Activated CD8-positive, alpha-beta T cell treated with anti-CD3 and anti-CD28 coated beads for 36 hours (primary cell): Measurements from ENCODE around the gene SYAP1. TPM values are rescaled to one million over a fixed set of nuclear protein-coding genes. Genes with fewer than 3 reads are reported as not detected.

Experiments
- ATAC-seq: fragments of 200-7000 bp; cut with Tn5 transposase; one replicate; pipeline ENCODE4 v1.10.0; 2021; ENCODE audit warnings: mild to moderate bottlenecking, moderate library complexity
- CTCF ChIA-PET: fragments of 350-600 bp; sonication (Branson Sonifier 250); formaldehyde crosslinking; loops from one replicate; lab custom pipeline; 2021; ENCODE audit warnings: antibody characterized with exemption; lab: Charles Lee
- POLR2A ChIA-PET: fragments of 350-600 bp; sonication (Branson Sonifier 250); formaldehyde crosslinking; loops from one replicate; lab custom pipeline; 2021; ENCODE audit warnings: antibody characterized with exemption; lab: Charles Lee
- DNase-seq: peaks from one replicate; pipeline ENCODE4 v3.0.0-alpha.2; 2020
- H3K27ac Mint-ChIP-seq: one replicate; pipeline ENCODE4 v1.8.0; 2021; ENCODE audit warnings: mild to moderate bottlenecking, mixed read lengths
- H3K27me3 Mint-ChIP-seq: one replicate; pipeline ENCODE4 v1.8.0; 2021; ENCODE audit warnings: mixed read lengths
- H3K36me3 Mint-ChIP-seq: one replicate; pipeline ENCODE4 v1.8.0; 2021; ENCODE audit warnings: low read depth, mixed read lengths
- H3K4me1 Mint-ChIP-seq: one replicate; pipeline ENCODE4 v1.8.0; 2021; ENCODE audit warnings: low read depth, mixed read lengths
- H3K4me3 Mint-ChIP-seq: one replicate; pipeline ENCODE4 v1.8.0; 2021; ENCODE audit warnings: mild to moderate bottlenecking, moderate library complexity, mixed read lengths
- H3K9me3 Mint-ChIP-seq: one replicate; pipeline ENCODE4 v1.8.0; 2021; ENCODE audit warnings: mixed read lengths
- CTCF ChIP-seq: fragments of 200-600 bp; IDR thresholded peaks from one replicate; pipeline ENCODE4 v1.8.0; 2022; ENCODE audit warnings: antibody characterized with exemption, mild to moderate bottlenecking
- intact Hi-C: fragments of 100-400 bp; cut with micrococcal nuclease; formaldehyde crosslinking; loops from one replicate; pipeline ENCODE4 v1.10.0; 2022
- total RNA-seq, 2 experiments: library from RNA; stranded (reverse); gene quantifications; one replicate each; pipeline ENCODE4 v1.2.3, GENCODE V29; 2021

The SYAP1 gene
- total RNA-seq, 2 experiments from 2014 or later, result 18.2 to 20.4 TPM

GRCh38 chrX:16804923-16805464, 85.6 kb downstream of the SYAP1 start:
- no peak for TF ChIP-seq CTCF
- Mint-ChIP-seq H3K27me3 (no peaks in the 10 kb centered on the region), H3K36me3 (peaks cover 9% of the 10 kb centered on the region), H3K9me3 (no peaks in the 10 kb centered on the region), H3K27ac (no peak overlapping the region), H3K4me1 (peaks cover 17% of the 10 kb centered on the region), H3K4me3 (no peak overlapping the region)
- intact Hi-C loops, result no loop called here
- POLR2A ChIA-PET, result no interaction called here
- DNase-seq (no peak), ATAC-seq (no peak)
- CTCF ChIA-PET, result no interaction called here

- TF ChIP-seq CTCF, result no peak
- DNase-seq, result no peak
- intact Hi-C loops, result no loop called here
- H3K4me3 Mint-ChIP-seq, result no peak overlapping the region
- POLR2A ChIA-PET, result interaction anchor here (2.0 kb wide), 1 partner anchor 9 kb away, joined by 5 read pairs; no protein-coding TSS in a partner anchor
- no peak overlapping the region for H3K27ac Mint-ChIP-seq
- no peaks in the 10 kb centered on the region for H3K9me3 Mint-ChIP-seq
- ATAC-seq, result no peak
- CTCF ChIA-PET, result interaction anchor here (0.7 kb wide), 1 partner anchor 11 kb away, joined by 3 read pairs; no protein-coding TSS in a partner anchor
- no peaks in the 10 kb centered on the region for H3K27me3 Mint-ChIP-seq
- H3K4me1 Mint-ChIP-seq, result peaks cover 18% of the 10 kb centered on the region
- H3K36me3 Mint-ChIP-seq, result peaks cover 9% of the 10 kb centered on the region
Observed at GRCh38 chrX:16807548-16807947, 88.1 kb downstream of the SYAP1 start.

- H3K9me3 Mint-ChIP-seq, result no peaks in the 10 kb centered on the region
- H3K4me3 Mint-ChIP-seq, result no peak overlapping the region
- ATAC-seq, result no peak
- no peak for DNase-seq
- CTCF ChIA-PET, result no interaction called here
- H3K36me3 Mint-ChIP-seq, result peaks cover 14% of the 10 kb centered on the region
- H3K27ac Mint-ChIP-seq, result peak overlapping the region; percentile 24
- intact Hi-C loops, result no loop called here
- H3K4me1 Mint-ChIP-seq, result peaks cover 18% of the 10 kb centered on the region
- POLR2A ChIA-PET, result interaction anchor here (2.0 kb wide), 1 partner anchor 10 kb away, joined by 5 read pairs; no protein-coding TSS in a partner anchor
- no peaks in the 10 kb centered on the region for H3K27me3 Mint-ChIP-seq
- no peak for TF ChIP-seq CTCF
Observed at GRCh38 chrX:16807976-16808542, 88.6 kb downstream of the SYAP1 start.

- Mint-ChIP-seq H3K9me3 (no peaks in the 10 kb centered on the region), H3K36me3 (peaks cover 13% of the 10 kb centered on the region), H3K27me3 (no peaks in the 10 kb centered on the region), H3K27ac (no peak overlapping the region), H3K4me3 (no peak overlapping the region), H3K4me1 (peaks cover 7% of the 10 kb centered on the region)
- ChIA-PET CTCF (no interaction called here), POLR2A (no interaction called here)
- DNase-seq (no peak), ATAC-seq (no peak)
- intact Hi-C loops, result no loop called here
- TF ChIP-seq CTCF, result no peak
Observed at GRCh38 chrX:16814597-16814996, 95.2 kb downstream of the SYAP1 start.

Other genes starting within 250 kb of the SYAP1 start
- gene S100G, start 69.5 kb upstream of the SYAP1 start, total RNA-seq, result not detected
- gene CTPS2, start 6.9 kb upstream of the SYAP1 start, total RNA-seq, result 1 to 10 TPM; 6.2 to 6.7 TPM
- gene TXLNG, start 66.9 kb downstream of the SYAP1 start, total RNA-seq, result 10 to 100 TPM; 17.3 to 18.8 TPM
- 100 to 1,000 TPM; 197 to 201 TPM for gene RBBP7, start 150.8 kb downstream of the SYAP1 start, total RNA-seq
- gene REPS2, start 227.0 kb downstream of the SYAP1 start, total RNA-seq, result not detected